GM12874 (cell line): Measurements from ENCODE around the gene PPP2R5C.

Source experiments
- CTCF ChIP-seq: IDR thresholded peaks from 2 replicates; pipeline ENCODE4 v1.5.1; 2011; ENCODE audit warnings: low read depth, mild to moderate bottlenecking, control low read depth, low read length, moderate library complexity; ENCODE audit not compliant: insufficient read depth

PPP2R5C gene

DNA sequence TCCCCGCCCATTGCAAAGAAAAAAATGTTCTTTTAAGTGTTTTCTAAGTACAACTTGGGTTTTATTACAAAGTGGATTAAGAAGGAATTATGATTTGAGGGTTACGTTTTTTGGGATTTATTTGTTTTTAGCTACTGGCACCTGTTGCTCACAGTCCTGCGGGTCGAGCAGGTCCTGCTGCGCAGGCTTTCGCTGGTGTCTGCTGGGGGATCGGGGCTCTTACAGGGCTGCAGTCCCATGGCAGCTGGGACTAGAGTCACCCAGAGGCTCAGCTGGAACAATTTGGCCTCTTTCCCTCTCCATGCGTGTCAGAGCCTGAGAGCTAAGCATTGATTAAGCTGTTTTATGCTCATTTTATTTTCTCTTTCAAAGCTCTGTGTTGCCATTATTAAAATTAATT lies 147.3 kb downstream of the PPP2R5C start:
- TF ChIP-seq CTCF: no peak

DNA sequence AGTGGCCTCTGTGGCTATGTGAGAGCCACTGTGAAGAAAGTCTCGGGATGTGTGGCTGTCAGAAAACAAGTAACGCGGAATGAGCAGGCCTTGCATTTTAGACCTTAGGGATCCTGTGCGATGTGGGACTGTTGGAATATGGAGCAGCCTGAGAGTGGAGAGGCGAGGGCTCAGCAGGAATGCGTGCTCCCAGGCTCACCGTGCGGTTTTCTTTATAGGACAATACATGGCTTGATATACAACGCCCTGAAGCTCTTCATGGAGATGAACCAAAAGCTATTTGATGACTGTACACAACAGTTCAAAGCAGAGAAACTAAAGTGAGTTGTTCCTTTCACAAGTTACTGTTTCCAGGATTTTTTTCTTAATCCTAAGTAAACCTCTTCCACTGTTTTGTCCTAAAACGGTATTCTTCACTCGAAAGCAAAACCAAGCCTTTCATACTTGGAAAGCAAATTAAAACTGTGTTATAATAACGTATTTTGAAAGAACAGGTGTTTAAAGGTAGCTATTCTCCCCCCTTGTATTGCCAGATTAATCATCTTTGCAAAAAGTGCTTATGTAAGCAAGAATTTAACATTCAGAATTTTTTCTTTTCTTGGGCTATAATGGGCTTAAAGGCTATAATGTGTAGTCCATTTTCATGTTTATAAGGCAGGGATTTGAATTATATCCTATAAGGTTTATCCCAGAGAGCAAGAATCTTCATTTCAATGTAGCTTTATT lies 148.0 kb downstream of the PPP2R5C start:
- no peak for TF ChIP-seq CTCF

DNA sequence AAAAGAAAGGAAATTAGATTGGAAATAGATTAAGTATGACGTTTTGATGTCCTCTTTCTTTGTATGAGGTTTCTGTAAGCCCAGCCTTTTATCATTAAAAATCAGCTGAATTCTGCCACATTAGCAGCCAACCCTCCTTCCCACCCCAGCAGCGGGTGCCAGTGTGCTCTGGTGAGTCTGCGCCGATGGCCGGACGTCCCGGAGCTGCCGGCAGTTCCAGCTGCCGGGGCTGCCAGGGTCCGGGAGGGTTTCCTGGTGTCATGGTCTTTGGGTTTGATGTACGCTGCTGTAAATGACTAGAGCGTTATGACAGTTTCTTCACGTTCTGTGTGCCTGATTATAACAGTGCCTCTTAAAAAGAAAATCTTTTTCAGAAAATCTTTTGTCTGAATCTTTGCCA lies 151.3 kb downstream of the PPP2R5C start:
- TF ChIP-seq CTCF: no peak

DNA sequence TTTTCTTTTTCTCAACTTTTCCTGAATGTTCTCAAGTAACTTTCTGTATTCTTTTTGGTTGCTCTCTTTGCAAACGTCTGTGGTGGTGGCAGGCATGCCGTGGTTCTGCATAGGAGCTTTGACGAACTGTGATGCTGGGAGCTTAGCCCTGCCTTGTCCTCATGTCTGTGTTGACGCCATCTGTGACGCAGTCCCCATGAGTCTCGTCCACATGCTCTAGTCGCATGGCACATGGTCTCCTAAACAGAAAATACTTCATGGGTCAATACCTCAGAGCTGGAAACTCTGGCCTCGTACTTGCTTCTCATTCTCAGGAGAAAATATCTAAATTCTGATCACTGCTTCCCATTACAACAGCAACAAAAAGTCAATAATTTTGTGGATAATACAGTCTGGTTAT lies 152.6 kb downstream of the PPP2R5C start:
- TF ChIP-seq CTCF: no peak

DNA sequence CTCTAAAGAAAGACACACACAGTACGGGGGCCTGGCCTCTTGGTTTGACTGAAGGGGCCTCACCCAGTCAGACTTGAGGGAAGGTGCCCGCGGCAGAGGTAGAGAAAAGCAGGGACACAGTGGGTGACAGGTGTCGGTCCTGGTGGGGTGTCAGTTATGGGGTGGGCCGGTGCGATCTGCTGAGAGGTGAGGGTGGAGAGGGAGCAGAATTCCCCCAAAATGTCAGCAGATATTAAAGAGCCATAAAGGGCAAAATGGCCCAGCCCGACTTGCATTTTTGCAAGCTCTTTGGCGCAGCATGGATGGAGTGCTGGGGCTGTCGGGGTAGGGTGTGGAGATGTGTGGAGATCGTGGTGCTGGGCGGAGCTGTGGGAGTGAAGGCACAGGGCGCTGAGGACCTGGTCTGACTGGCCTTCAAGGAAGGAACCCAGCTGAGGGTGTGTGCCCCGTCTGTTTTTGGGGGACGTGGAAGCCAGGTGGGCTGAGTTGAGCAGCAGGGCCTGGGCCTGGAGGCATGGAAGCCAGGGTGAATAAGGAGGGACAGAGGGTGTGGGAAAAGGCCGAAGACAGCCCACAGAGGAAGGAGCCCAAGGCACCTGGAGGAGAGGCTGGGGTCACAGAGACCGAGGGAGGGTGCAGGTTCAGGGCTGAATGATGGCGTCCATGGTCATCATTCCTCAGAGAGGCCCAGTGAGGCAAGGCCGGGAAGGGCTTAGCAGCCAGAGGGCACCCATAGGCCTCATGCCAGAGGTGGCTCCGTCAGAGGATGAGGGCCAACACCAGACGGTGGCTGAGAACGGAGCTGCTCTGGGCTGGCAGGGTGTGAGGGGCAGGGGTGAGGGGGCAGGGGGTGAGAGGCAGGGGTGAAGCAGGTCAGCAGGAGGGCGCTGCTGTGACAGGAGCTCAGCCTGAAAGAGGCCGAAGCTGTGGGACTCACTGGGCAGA lies 154.6 kb downstream of the PPP2R5C start:
- no peak for TF ChIP-seq CTCF

GRCh38 chr14:101916816-101917412 lies 155.4 kb downstream of the PPP2R5C start:
- no peak for TF ChIP-seq CTCF

- no peak for TF ChIP-seq CTCF
These were observed 156.0 kb downstream of the PPP2R5C start for GRCh38 chr14:101917413-101918017.
